GM12874 (cell line): ENCODE data around the gene ARHGDIG.

Source experiments
- CTCF ChIP-seq: IDR thresholded peaks from 2 replicates; pipeline ENCODE4 v1.5.1; 2011; ENCODE audit warnings: low read depth, mild to moderate bottlenecking, control low read depth, low read length, moderate library complexity; ENCODE audit not compliant: insufficient read depth

Gene ARHGDIG

GRCh38 chr16:270381-271255, 9.8 kb upstream of the ARHGDIG start:
- no peak for TF ChIP-seq CTCF

DNA sequence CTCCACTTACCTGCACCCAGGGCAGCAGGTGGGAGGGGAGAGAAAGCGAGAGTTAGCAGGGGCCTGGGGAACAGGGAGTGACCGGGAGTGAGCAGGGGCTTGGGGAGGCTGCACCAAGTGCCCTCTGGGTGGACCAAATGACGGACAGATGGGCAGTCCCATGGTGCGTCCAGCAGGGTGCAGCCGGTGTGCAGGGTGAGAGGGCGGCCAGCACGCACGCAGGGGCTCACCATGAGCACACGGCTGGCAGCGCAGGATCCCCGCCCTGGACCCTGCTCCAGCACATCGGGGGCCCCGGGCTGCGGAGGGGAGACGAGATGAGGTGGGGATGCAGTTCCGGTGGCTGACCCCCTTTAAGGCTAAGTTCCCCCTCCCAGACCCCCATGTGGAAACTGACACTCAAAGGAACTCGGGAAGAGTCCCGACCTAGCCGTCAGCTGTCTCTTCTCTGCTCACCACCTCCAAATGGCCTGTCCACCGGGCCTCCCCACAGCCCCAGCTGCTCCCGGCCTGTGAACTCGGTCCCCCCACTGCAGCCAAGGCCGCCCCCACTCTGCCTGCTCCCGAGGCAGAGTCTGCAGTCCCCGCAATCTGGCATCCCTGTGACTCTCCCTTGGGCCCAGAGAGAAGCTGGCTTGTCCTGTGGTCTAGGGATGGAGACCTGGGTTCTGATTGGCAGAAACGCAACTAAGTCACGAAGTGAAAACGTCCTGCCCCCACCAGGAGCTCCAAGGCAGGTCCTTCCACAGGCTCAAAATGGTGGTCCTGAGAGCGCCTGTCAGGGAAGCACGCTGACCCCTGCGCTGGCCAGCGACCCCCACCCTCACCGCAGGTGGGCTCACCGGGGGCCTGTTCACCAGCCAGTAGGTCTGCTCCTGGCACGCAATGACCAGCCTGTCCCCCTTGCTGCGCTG, 7.5 kb upstream of the ARHGDIG start:
- no peak for TF ChIP-seq CTCF

DNA sequence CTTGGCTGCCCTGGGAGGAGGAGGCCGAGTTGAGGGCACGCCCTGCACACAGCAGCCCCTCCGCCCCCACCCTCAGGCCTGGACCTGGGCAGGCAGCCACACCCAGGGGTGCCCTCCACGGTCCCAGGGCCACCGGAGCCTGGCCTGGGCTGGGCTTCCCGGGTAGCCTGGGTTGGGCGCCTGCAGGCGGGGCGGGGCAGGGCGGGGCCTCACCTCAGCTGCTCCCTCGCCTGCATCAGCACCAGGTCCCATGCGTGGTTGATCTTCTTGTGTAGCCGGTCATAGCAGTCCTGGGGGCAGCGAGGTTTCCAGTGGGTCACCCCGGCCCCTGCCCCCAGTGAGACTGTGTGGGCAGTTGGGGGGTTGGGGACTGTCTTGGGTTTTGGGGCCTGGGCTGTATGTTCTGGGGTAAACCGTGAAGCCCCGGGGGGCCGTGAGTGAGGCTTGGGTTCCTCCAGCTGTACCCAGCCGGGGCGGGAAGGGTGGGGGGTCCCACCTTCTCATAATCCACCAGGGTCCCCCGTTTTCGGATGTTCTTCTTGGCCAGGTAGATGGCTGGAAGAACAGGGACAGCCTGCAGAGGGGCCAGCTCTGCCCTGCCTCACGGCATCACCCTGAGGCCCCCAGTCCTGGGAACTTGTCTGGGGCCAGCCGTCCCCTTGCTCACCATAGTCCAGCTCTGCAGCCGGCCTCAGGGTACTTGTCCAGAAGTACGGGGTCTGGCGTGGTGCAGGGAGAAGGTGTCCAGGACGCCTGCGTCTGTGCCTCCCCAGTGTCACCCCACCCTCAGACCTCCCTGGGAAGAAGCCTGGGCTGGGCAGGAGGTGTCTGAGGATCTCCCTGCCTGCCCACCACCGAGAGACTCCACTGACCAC, 6.6 kb upstream of the ARHGDIG start:
- TF ChIP-seq CTCF = no peak

DNA sequence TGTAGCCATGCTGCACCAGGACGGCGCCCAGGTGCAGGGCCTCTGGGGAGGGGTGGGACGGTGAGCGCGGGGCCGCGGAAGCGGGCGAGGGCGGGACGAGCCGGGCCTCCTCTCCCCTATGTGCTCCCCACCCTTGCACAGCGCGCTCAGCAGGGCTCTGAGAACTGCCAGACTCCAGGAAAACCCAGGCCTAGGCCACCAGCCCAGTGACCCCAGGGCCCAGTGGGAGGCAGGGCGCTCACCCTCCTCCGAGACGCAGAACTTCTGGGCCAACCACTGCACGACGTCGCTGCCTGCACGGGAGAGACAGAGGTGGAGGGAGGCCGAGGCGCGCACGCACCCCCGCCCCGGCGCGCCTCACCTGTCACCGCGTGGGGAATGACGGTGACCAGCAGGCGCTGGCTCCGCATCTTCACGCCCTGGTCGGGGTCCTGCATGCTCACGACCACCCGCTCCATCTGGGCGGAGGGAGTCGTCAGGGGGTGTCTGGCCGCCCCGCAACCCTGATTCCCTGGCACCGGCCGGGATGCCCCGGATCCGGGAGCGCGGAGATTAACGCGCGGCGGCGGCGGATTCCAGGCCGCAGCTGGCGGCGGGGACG, 5.2 kb upstream of the ARHGDIG start:
- TF ChIP-seq CTCF = no peak

DNA sequence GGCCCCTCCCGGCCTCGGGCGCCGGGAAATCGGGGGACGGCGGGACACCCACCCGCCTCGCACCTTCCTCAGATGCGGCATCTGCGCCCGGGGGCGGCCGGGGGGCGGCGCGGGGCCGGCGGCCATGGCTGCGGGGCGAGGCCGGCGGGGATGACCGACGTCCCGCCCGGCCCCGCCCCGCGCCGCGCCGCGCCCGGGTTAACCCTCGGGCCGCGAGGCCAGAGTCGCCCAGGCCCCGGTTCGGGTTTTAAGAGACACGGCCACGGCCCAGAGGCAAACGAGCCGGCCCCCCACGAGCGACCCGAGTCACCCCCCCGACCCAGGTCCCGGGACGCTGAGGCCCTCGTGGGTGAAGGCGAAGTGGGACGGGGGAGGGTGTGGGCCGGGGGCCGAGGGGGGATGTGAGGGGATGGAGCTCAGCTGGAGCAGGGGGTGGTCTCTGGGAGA, 4.6 kb upstream of the ARHGDIG start, which contains the start of gene RGS11:
TSS of gene RGS11 (minus strand) at position 159 of the 447 bp plus-strand sequence. CDS start at position 126, 33 bp downstream.
- no peak for TF ChIP-seq CTCF

GRCh38 chr16:276426-277077, 3.8 kb upstream of the ARHGDIG start:
- TF ChIP-seq CTCF = no peak
